RKO (cell line): Measurements from ENCODE around the gene ATP2C2.
"Not testable (repeated sequence)": the region's sequence is repeated elsewhere in the genome, so short reads cannot be mapped to it uniquely, and the experiment has no call there.

Experiments
- DNase-seq: peaks from one replicate; pipeline ENCODE4 v3.0.0-alpha.2; 2016; ENCODE audit warnings: low spot score

The ATP2C2 gene

GRCh38 chr16:84339766-84340165, 28.6 kb upstream of the ATP2C2 start:
- DNase-seq, result no peak

GRCh38 chr16:84340325-84341040, 27.9 kb upstream of the ATP2C2 start:
- no peak for DNase-seq

- DNase-seq, result no peak
These were observed 26.6 kb upstream of the ATP2C2 start for GRCh38 chr16:84341528-84342295.

- not testable (repeated sequence) for DNase-seq
These were observed 24.5 kb upstream of the ATP2C2 start for GRCh38 chr16:84343800-84344199.

GRCh38 chr16:84344781-84345180, 23.6 kb upstream of the ATP2C2 start:
- no peak for DNase-seq

GRCh38 chr16:84347161-84347560, 21.2 kb upstream of the ATP2C2 start:
- DNase-seq, result no peak

GRCh38 chr16:84348386-84348888, 19.9 kb upstream of the ATP2C2 start:
- no peak for DNase-seq

- no peak for DNase-seq
These were observed 18.3 kb upstream of the ATP2C2 start for GRCh38 chr16:84349862-84350684.

GRCh38 chr16:84350685-84351400, 17.5 kb upstream of the ATP2C2 start:
- DNase-seq, result no peak

GRCh38 chr16:84351630-84352029, 16.7 kb upstream of the ATP2C2 start:
- no peak for DNase-seq

- DNase-seq, result no peak
These were observed 14.0 kb upstream of the ATP2C2 start for GRCh38 chr16:84354306-84354705.

- DNase-seq, result no peak
These were observed 13.2 kb upstream of the ATP2C2 start for GRCh38 chr16:84355149-84355548.

- DNase-seq, result no peak
These were observed 12.2 kb upstream of the ATP2C2 start for GRCh38 chr16:84356176-84356575.

GRCh38 chr16:84356591-84357116, 11.7 kb upstream of the ATP2C2 start:
- no peak for DNase-seq

- no peak for DNase-seq
These were observed 11.1 kb upstream of the ATP2C2 start for GRCh38 chr16:84357191-84357651.

GRCh38 chr16:84358601-84359295, 9.6 kb upstream of the ATP2C2 start:
- no peak for DNase-seq

- no peak for DNase-seq
These were observed 9.0 kb upstream of the ATP2C2 start for GRCh38 chr16:84359326-84359725.

GRCh38 chr16:84360170-84360569, 8.2 kb upstream of the ATP2C2 start:
- peak; percentile 21 for DNase-seq

- no peak for DNase-seq
These were observed 7.6 kb upstream of the ATP2C2 start for GRCh38 chr16:84360748-84361147.

- no peak for DNase-seq
These were observed 6.8 kb upstream of the ATP2C2 start for GRCh38 chr16:84361546-84361945.

- no peak for DNase-seq
These were observed 5.8 kb upstream of the ATP2C2 start for GRCh38 chr16:84362471-84362941.
